Measurements from ENCODE around the gene HAO1. TPM values are rescaled to one million over a fixed set of nuclear protein-coding genes. Genes with fewer than 3 reads are reported as not detected.
A peak's percentile ranks its signal among the peaks of the same experiment; 100 is the strongest.

HAO1 gene
- total RNA-seq, 1 donor from 2014 or later = not detected

GRCh38 chr20:7939663-7940062, 595 bp downstream of the HAO1 start:
- Histone ChIP-seq H3K27me3 (ENCODE audit: control insufficient read depth, insufficient read depth, low read length) (no peaks in the 10 kb centered on the region), H3K4me3 (ENCODE audit: low read depth, low read length) (no peak overlapping the region), H3K36me3 (ENCODE audit: control insufficient read depth, insufficient read depth, low read length) (no peaks in the 10 kb centered on the region)
- no peak for FAIRE-seq
- TF ChIP-seq CTCF (IDR thresholded peaks at IDR 0.05; ENCODE audit: insufficient read depth, low read length, severe bottlenecking) = no peak
- no peak for DNase-seq (ENCODE audit: low read depth)

- Histone ChIP-seq H3K27me3 (ENCODE audit: control insufficient read depth, insufficient read depth, low read length) (no peaks in the 10 kb centered on the region), H3K4me3 (ENCODE audit: low read depth, low read length) (no peak overlapping the region), H3K36me3 (ENCODE audit: control insufficient read depth, insufficient read depth, low read length) (no peaks in the 10 kb centered on the region)
- DNase-seq (ENCODE audit: low read depth) (peak; percentile 30), FAIRE-seq (no peak)
- TF ChIP-seq CTCF (IDR thresholded peaks at IDR 0.05; ENCODE audit: insufficient read depth, low read length, severe bottlenecking) = no peak
Observed at GRCh38 chr20:7938058-7938457, 2.2 kb downstream of the HAO1 start.

GRCh38 chr20:7937328-7937727, 2.9 kb downstream of the HAO1 start:
- no peak for FAIRE-seq
- no peak for DNase-seq (ENCODE audit: low read depth)
- H3K4me3 ChIP-seq (ENCODE audit: low read depth, low read length) = no peak overlapping the region
- TF ChIP-seq CTCF (IDR thresholded peaks at IDR 0.05; ENCODE audit: insufficient read depth, low read length, severe bottlenecking) = no peak
- no peaks in the 10 kb centered on the region for H3K27me3 ChIP-seq (ENCODE audit: control insufficient read depth, insufficient read depth, low read length)
- H3K36me3 ChIP-seq (ENCODE audit: control insufficient read depth, insufficient read depth, low read length) = no peaks in the 10 kb centered on the region

- FAIRE-seq (no peak), DNase-seq (ENCODE audit: low read depth) (no peak)
- Histone ChIP-seq H3K36me3 (ENCODE audit: control insufficient read depth, insufficient read depth, low read length) (no peaks in the 10 kb centered on the region), H3K27me3 (ENCODE audit: control insufficient read depth, insufficient read depth, low read length) (no peaks in the 10 kb centered on the region), H3K4me3 (ENCODE audit: low read depth, low read length) (no peak overlapping the region)
- TF ChIP-seq CTCF (IDR thresholded peaks at IDR 0.05; ENCODE audit: insufficient read depth, low read length, severe bottlenecking) = no peak
Observed at GRCh38 chr20:7935027-7935551, 5.2 kb downstream of the HAO1 start.

- FAIRE-seq = no peak
Observed at GRCh38 chr20:7933346-7933745, 6.9 kb downstream of the HAO1 start.

More at GRCh38 chr20:7933346-7933745, 6.9 kb downstream of the HAO1 start:
- no peaks in the 10 kb centered on the region for H3K27me3 ChIP-seq (ENCODE audit: control insufficient read depth, insufficient read depth, low read length)
- TF ChIP-seq CTCF (IDR thresholded peaks at IDR 0.05; ENCODE audit: insufficient read depth, low read length, severe bottlenecking) = no peak
- no peak overlapping the region for H3K4me3 ChIP-seq (ENCODE audit: low read depth, low read length)
- no peaks in the 10 kb centered on the region for H3K36me3 ChIP-seq (ENCODE audit: control insufficient read depth, insufficient read depth, low read length)
- no peak for DNase-seq (ENCODE audit: low read depth)
